Measurements from ENCODE around the gene ZNF771.

- peak; percentile 7 for TF ChIP-seq CTCF (IDR thresholded peaks at IDR 0.05; ENCODE audit: insufficient read depth, low read length, poor library complexity, severe bottlenecking)
- TF ChIP-seq EZH2phosphoT487 (conservative IDR thresholded peaks at IDR 0.05; ENCODE audit: low read length): no peak
These were observed 23.1 kb downstream of the ZNF771 start for GRCh38 chr16:30430428-30430970.

All from SU-DHL-6 (cell line).